Activated T-cell treated with anti-CD3 and anti-CD28 coated beads for 1 hour (primary cell): ENCODE measurements around the gene HTT.
"Not testable (repeated sequence)": the region's sequence is repeated elsewhere in the genome, so short reads cannot be mapped to it uniquely, and the experiment has no call there.

Experiments
- DNase-seq: peaks from one replicate; pipeline ENCODE4 v3.0.0-alpha.2; 2020; ENCODE audit warnings: low read depth

The HTT gene

GRCh38 chr4:3121596-3121995 lies 47.1 kb downstream of the HTT start:
- DNase-seq = no peak

DNA sequence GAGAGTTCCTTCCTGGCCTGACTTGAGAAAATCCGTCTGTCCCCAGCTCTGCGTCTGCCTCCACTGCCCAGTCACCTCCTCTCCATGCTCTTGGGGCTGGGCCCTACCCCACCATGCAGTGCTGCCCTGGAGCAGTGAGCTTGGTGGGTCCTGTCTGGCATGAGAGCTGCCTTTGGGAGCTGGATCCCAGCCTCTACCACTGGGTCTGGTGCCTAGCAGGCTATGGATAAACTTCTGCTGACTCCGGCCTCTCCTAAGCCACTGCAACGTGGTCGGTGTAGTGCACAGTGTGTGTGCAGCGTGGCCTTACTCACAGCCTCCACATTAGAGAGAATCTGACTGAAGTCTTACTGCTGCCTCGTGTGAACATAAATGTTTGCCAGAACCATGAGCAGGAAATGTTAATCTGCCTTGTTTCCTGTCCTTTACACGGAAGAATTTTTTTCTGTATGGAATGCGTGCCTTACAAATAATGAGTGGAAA lies 47.6 kb downstream of the HTT start:
- no peak for DNase-seq

DNA sequence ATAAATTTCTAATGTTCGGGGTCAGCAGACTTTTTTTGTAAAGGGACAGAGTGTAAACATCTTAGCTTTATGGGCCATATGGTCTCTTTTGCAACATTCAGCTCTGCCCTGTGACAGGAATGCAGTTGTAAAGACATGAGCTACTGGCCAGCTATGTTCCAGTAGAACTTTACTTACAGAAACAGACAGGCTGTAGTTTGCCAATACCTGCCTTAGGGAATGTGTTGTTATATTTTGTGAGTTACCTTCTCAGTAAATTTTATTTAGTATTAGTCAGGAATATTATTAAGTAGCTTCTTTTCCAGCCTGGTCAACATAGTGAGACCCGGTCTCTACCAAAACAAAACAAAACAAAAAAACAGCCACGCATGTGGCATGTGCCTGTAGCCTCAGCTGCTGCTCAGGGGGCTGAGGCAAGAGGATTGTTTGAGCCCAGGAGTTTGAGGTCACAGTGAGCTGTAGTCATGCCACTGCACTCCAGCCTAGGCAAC lies 48.7 kb downstream of the HTT start:
- no peak for DNase-seq

DNA sequence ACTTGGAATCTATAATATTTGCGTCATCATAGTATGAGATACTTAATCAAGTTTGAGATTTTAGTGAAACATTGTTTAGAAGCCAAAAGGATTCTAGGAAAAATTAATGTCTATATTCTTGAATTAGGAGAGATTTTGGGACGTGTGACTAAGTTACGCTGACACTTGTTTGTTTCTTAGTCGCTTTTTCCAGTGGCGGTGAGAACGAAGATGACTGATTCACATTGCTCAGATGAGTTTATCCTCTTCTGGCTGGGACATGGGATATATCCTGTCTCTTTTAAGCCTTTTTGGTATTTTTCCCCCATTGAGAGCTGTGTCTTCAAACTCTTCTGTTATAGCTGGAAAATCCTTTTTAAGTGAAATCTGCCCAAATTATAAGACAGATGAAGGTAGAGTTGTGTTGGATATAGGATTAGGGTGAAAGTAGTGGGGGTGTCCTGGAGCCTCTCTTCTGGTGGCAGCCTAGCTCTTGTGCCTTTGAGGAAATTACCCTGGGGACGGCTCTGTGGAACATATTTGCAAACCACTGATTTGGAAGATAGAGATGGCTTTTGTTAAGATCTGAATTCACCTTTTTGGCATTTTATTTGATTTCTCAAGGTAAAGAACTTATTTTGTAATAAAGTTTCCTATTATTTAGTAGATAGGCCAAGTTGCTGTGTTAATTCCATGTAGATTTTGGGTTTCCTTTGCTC lies 49.7 kb downstream of the HTT start:
- no peak for DNase-seq

DNA sequence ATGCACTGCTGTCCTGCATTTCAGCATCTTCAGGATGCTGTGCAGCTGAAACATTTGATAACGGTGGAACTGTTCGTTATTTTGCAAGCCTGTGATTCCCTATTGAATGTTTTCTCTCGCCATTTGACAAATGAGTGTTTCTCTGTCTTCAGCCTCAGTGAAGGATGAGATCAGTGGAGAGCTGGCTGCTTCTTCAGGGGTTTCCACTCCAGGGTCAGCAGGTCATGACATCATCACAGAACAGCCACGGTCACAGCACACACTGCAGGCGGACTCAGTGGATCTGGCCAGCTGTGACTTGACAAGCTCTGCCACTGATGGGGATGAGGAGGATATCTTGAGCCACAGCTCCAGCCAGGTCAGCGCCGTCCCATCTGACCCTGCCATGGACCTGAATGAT lies 52.6 kb downstream of the HTT start:
- no peak for DNase-seq

GRCh38 chr4:3128058-3128457 lies 53.6 kb downstream of the HTT start:
- DNase-seq = no peak

DNA sequence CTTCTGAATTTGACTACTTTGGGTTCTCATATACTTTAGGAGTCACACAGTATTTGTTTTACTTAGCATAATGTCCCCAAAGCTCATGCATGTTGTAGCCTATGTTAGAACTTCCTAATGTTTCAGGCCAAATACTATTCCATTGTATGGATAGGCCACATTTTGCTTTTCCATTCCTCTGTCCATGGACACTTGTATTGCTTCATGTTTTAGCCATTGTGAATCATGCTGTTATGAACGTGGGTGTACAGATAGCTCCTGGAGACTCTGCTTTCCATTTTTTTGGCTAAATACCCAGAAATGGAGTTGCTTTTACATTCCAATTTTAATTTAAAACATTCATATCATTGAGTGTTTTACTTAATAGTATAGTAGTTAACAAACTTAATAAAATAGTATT lies 54.5 kb downstream of the HTT start:
- no peak for DNase-seq

DNA sequence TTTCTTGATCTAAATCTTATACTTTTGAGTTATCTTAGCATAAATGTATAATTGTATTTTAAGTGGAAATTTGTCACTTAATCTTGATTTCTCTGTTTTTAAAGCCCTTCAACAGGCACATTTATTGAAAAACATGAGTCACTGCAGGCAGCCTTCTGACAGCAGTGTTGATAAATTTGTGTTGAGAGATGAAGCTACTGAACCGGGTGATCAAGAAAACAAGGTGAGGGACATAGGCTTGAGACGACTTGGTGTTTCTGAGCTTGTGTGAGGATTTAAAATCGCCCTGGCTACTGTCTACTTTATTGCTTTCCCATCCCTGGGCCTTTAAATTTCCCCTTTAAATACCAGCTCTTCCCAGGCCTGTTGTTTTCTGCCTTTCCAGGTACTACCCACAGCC lies 55.7 kb downstream of the HTT start:
- DNase-seq = no peak

- DNase-seq = no peak
Observed at GRCh38 chr4:3130826-3131225, 56.3 kb downstream of the HTT start.

- DNase-seq = no peak
Observed at GRCh38 chr4:3134201-3134600, 59.7 kb downstream of the HTT start.

- no peak for DNase-seq
Observed at GRCh38 chr4:3135155-3136011, 60.9 kb downstream of the HTT start.

- no peak for DNase-seq
Observed at GRCh38 chr4:3136454-3136853, 62.0 kb downstream of the HTT start.

DNA sequence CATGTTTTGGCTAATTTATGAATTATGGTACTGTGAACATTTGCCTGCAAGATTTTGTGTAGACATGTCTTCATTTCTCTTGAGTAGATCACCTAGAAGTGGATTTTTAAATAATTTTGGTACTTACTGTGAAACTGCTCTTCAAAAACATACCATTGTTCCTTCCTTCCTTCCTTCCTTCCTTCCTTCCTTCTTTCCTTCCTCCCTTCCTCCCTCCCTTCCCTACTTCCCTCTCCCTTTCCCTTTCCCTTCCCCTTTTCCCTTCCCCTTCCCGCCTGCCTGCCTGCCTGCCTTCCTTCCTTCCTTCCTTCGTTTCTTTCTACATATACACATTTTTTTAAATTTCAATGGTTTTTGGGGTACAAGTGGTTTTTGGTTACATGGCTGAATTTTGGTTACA lies 63.4 kb downstream of the HTT start:
- DNase-seq = no peak

- no peak for DNase-seq
Observed at GRCh38 chr4:3145234-3145924, 70.9 kb downstream of the HTT start.

DNA sequence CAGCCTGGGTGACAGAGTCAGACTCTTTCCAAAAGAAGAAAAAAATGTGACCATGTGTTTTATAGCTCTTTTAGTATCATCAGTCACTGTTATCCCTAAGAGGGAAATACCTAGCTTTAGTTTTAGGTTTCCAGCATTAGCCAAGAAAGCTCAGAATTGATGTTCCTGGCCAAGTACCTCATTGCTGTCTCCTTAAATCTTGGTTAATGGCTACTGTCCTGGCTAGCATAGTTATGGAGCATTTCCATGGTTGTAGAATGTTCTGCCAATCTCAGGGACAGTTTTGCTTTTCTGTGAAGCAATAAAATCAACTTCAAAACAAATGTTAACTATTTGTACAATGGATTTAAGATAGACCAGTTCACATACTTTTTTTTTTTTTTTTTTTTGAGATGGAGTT lies 74.4 kb downstream of the HTT start:
- DNase-seq = no peak

DNA sequence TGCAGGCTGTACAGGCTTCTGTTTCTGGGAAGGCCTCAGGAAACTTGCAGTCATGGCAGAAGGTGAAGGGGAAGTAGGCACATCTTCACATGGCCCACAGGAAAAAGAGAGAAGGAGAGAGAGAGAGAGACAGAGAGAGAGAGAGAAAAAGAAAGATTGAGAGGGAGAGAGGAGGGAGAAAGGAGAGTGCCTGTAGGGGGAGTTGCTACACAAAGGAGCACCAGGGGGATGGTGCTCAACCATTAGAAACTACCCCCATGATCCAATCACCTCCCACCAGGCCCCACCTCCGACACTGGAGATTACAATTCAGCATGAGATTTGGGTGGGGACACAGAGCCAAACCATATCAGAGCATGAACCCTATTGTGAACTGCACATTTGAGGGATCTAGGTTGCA lies 76.8 kb downstream of the HTT start:
- not testable (repeated sequence) for DNase-seq

- DNase-seq = no peak
Observed at GRCh38 chr4:3157366-3157765, 82.9 kb downstream of the HTT start.

- no peak for DNase-seq
Observed at GRCh38 chr4:3158841-3159240, 84.4 kb downstream of the HTT start.

GRCh38 chr4:3160438-3160837 lies 86.0 kb downstream of the HTT start:
- no peak for DNase-seq

DNA sequence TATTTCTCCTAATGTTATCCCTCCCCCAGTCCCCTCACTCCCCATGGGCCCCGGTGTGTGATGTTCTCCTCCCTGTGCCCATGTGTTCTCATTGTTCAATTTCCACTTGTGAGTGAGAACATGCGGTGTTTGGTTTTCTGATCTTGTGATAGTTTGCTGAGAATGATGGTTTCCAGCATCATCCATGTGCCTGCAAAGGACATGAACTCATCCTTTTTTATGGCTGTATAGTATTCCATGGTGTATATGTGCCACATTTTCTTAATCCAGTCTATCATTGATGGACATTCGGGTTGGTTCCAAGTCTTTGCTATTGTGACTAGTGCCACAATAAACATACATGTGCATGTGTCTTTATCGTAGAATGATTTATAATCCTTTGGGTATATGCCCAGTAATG lies 86.6 kb downstream of the HTT start:
- not testable (repeated sequence) for DNase-seq

GRCh38 chr4:3166434-3166833 lies 92.0 kb downstream of the HTT start:
- not testable (repeated sequence) for DNase-seq

GRCh38 chr4:3168029-3168428 lies 93.5 kb downstream of the HTT start:
- DNase-seq = no peak
